ENCODE measurements around the gene MRPL37.

The MRPL37 gene

GRCh38 chr1:54243022-54243421 lies 43.1 kb downstream of the MRPL37 start:
- H3K9ac ChIP-seq (ENCODE audit: low read length): no peak overlapping the region
- H3K9me2 ChIP-seq (replicated peaks; ENCODE audit: insufficient read depth, low read length): no peaks in the 10 kb centered on the region
- no peaks in the 10 kb centered on the region for H3F3A ChIP-seq (ENCODE audit: insufficient read depth)
- TF ChIP-seq EZH2phosphoT487 (conservative IDR thresholded peaks at IDR 0.05; ENCODE audit: low read length) (no peak), CTCF (IDR thresholded peaks at IDR 0.05; ENCODE audit: insufficient read depth, low read length, poor library complexity, severe bottlenecking) (no peak)
- no peaks in the 10 kb centered on the region for H3K27me3 ChIP-seq (ENCODE audit: low read length)
- no peaks in the 10 kb centered on the region for H3K79me2 ChIP-seq (ENCODE audit: insufficient read depth, low read length)
- H2AFZ ChIP-seq (ENCODE audit: low read depth, low read length, severe bottlenecking): no peak overlapping the region
- H3K9me3 ChIP-seq (ENCODE audit: insufficient read depth, low read length): no peaks in the 10 kb centered on the region
- no peaks in the 10 kb centered on the region for H3K36me3 ChIP-seq (ENCODE audit: low read length)
- H4K20me1 ChIP-seq (ENCODE audit: low read depth, low read length): no peaks in the 10 kb centered on the region
- no peak overlapping the region for H3K27ac ChIP-seq (ENCODE audit: low read depth, low read length)
- no peak overlapping the region for H3K4me2 ChIP-seq (ENCODE audit: low read depth, low read length, poor library complexity, severe bottlenecking)
- no peak overlapping the region for H3K4me3 ChIP-seq (ENCODE audit: insufficient read depth, low read length, poor library complexity, severe bottlenecking)

GRCh38 chr1:54244655-54245054 lies 44.7 kb downstream of the MRPL37 start:
- H4K20me1 ChIP-seq (ENCODE audit: low read depth, low read length): no peaks in the 10 kb centered on the region
- H3K36me3 ChIP-seq (ENCODE audit: low read length): no peaks in the 10 kb centered on the region
- H3K9me3 ChIP-seq (ENCODE audit: insufficient read depth, low read length): no peaks in the 10 kb centered on the region
- H3K27ac ChIP-seq (ENCODE audit: low read depth, low read length): no peak overlapping the region
- no peak overlapping the region for H3K4me3 ChIP-seq (ENCODE audit: insufficient read depth, low read length, poor library complexity, severe bottlenecking)
- H2AFZ ChIP-seq (ENCODE audit: low read depth, low read length, severe bottlenecking): no peak overlapping the region
- H3F3A ChIP-seq (ENCODE audit: insufficient read depth): no peaks in the 10 kb centered on the region
- H3K9ac ChIP-seq (ENCODE audit: low read length): no peak overlapping the region
- no peaks in the 10 kb centered on the region for H3K9me2 ChIP-seq (replicated peaks; ENCODE audit: insufficient read depth, low read length)
- H3K27me3 ChIP-seq (ENCODE audit: low read length): no peaks in the 10 kb centered on the region
- no peak for TF ChIP-seq EZH2phosphoT487 (conservative IDR thresholded peaks at IDR 0.05; ENCODE audit: low read length)
- TF ChIP-seq CTCF (IDR thresholded peaks at IDR 0.05; ENCODE audit: insufficient read depth, low read length, poor library complexity, severe bottlenecking): no peak
- no peaks in the 10 kb centered on the region for H3K79me2 ChIP-seq (ENCODE audit: insufficient read depth, low read length)
- no peak overlapping the region for H3K4me2 ChIP-seq (ENCODE audit: low read depth, low read length, poor library complexity, severe bottlenecking)

GRCh38 chr1:54245501-54245900 lies 45.5 kb downstream of the MRPL37 start:
- H4K20me1 ChIP-seq (ENCODE audit: low read depth, low read length): no peaks in the 10 kb centered on the region
- no peaks in the 10 kb centered on the region for H3K9me3 ChIP-seq (ENCODE audit: insufficient read depth, low read length)
- H3K9me2 ChIP-seq (replicated peaks; ENCODE audit: insufficient read depth, low read length): no peaks in the 10 kb centered on the region
- no peak overlapping the region for H3K4me2 ChIP-seq (ENCODE audit: low read depth, low read length, poor library complexity, severe bottlenecking)
- H3K36me3 ChIP-seq (ENCODE audit: low read length): no peaks in the 10 kb centered on the region
- H3K4me3 ChIP-seq (ENCODE audit: insufficient read depth, low read length, poor library complexity, severe bottlenecking): no peak overlapping the region
- H3K27me3 ChIP-seq (ENCODE audit: low read length): no peaks in the 10 kb centered on the region
- no peak for TF ChIP-seq CTCF (IDR thresholded peaks at IDR 0.05; ENCODE audit: insufficient read depth, low read length, poor library complexity, severe bottlenecking)
- TF ChIP-seq EZH2phosphoT487 (conservative IDR thresholded peaks at IDR 0.05; ENCODE audit: low read length): no peak
- H2AFZ ChIP-seq (ENCODE audit: low read depth, low read length, severe bottlenecking): no peak overlapping the region
- no peaks in the 10 kb centered on the region for H3K79me2 ChIP-seq (ENCODE audit: insufficient read depth, low read length)
- no peak overlapping the region for H3K27ac ChIP-seq (ENCODE audit: low read depth, low read length)
- H3F3A ChIP-seq (ENCODE audit: insufficient read depth): no peaks in the 10 kb centered on the region
- H3K9ac ChIP-seq (ENCODE audit: low read length): no peak overlapping the region
